Measurements from ENCODE around the gene HMGCL.
A peak's percentile ranks its signal among the peaks of the same experiment; 100 is the strongest.

HMGCL gene

GRCh38 chr1:23798662-23799142 is 26.5 kb downstream of the HMGCL start:
- Histone ChIP-seq H3K4me1 (ENCODE audit: control insufficient read depth, insufficient read depth, low read length) (peaks cover 3% of the 10 kb centered on the region; the same call in 1 of the 2 replicates), H3K4me3 (ENCODE audit: low read depth, low read length) (no peak overlapping the region), H3K36me3 (ENCODE audit: control insufficient read depth in 2 of 2, insufficient read depth in 1 of 2, low read length in 2 of 2) (peaks cover 0 to 67% of the 10 kb centered on the region in 2 experiments; a peak in 2 of 3 replicates), H3K9me3 (ENCODE audit: control insufficient read depth, insufficient read depth, low read depth, low read length) (no peaks in the 10 kb centered on the region), H3K27ac (ENCODE audit: extremely low read depth, low read depth, low read length) (no peak overlapping the region)
- ChIA-PET POLR2A (interaction anchor here (0.6 to 5.5 kb wide), 6 partner anchors 8 to 291 kb away, joined by 3 to 47 read pairs (median 7); partner anchors contain the start of genes ELOA, HMGCL, LYPLA2 and PITHD1), CTCF (interaction anchor here (0.6 to 5.6 kb wide), 6 partner anchors 8 to 360 kb away, joined by 3 to 52 read pairs (median 4); no protein-coding TSS in a partner anchor)
- TF ChIP-seq HOXD13 (CRISPR knock-in tag; IDR thresholded peaks at IDR 0.05; ENCODE audit: borderline replicate concordance) (no peak), SCRT2 (tag by site-specific recombination; IDR thresholded peaks at IDR 0.05) (peak; percentile 53), ZNF626 (tag by site-specific recombination; IDR thresholded peaks at IDR 0.05) (no peak)
- TF ChIP-seq, protein P1, sequence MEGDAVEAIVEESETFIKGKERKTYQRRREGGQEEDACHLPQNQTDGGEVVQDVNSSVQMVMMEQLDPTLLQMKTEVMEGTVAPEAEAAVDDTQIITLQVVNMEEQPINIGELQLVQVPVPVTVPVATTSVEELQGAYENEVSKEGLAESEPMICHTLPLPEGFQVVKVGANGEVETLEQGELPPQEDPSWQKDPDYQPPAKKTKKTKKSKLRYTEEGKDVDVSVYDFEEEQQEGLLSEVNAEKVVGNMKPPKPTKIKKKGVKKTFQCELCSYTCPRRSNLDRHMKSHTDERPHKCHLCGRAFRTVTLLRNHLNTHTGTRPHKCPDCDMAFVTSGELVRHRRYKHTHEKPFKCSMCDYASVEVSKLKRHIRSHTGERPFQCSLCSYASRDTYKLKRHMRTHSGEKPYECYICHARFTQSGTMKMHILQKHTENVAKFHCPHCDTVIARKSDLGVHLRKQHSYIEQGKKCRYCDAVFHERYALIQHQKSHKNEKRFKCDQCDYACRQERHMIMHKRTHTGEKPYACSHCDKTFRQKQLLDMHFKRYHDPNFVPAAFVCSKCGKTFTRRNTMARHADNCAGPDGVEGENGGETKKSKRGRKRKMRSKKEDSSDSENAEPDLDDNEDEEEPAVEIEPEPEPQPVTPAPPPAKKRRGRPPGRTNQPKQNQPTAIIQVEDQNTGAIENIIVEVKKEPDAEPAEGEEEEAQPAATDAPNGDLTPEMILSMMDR (tag by site-specific recombination; IDR thresholded peaks at IDR 0.05): peak; percentile 40; the same call in 1 of the 2 replicates

- H3K9me3 ChIP-seq (ENCODE audit: control insufficient read depth, insufficient read depth, low read depth, low read length): no peaks in the 10 kb centered on the region
- no peak overlapping the region for H3K4me3 ChIP-seq (ENCODE audit: low read depth, low read length)
- H3K27ac ChIP-seq (ENCODE audit: extremely low read depth, low read depth, low read length): no peak overlapping the region
- POLR2A ChIA-PET: interaction anchor here (0.6 to 5.5 kb wide), 6 partner anchors 7 to 243 kb away, joined by 3 to 47 read pairs (median 8); partner anchors contain the start of genes HMGCL, LYPLA2 and PITHD1
- TF ChIP-seq SALL2 (tag by site-specific recombination; IDR thresholded peaks at IDR 0.05; ENCODE audit: borderline replicate concordance): no peak
- no peak for TF ChIP-seq ZNF623 (tag by site-specific recombination; IDR thresholded peaks at IDR 0.05)
- TF ChIP-seq ZNF660 (tag by site-specific recombination; IDR thresholded peaks at IDR 0.05): no peak
- TF ChIP-seq ZNF639 (tag by site-specific recombination; IDR thresholded peaks at IDR 0.05): no peak
- no peak for TF ChIP-seq ZNF311 (tag by site-specific recombination; IDR thresholded peaks at IDR 0.05; ENCODE audit: borderline replicate concordance)
- TF ChIP-seq ZNF19 (tag by site-specific recombination; IDR thresholded peaks at IDR 0.05; ENCODE audit: low read depth): no peak
- TF ChIP-seq ZIC2 (tag by site-specific recombination; IDR thresholded peaks at IDR 0.05): no peak
- TF ChIP-seq ZNF184 (tag by site-specific recombination; IDR thresholded peaks at IDR 0.05): no peak
- TF ChIP-seq, protein P2, sequence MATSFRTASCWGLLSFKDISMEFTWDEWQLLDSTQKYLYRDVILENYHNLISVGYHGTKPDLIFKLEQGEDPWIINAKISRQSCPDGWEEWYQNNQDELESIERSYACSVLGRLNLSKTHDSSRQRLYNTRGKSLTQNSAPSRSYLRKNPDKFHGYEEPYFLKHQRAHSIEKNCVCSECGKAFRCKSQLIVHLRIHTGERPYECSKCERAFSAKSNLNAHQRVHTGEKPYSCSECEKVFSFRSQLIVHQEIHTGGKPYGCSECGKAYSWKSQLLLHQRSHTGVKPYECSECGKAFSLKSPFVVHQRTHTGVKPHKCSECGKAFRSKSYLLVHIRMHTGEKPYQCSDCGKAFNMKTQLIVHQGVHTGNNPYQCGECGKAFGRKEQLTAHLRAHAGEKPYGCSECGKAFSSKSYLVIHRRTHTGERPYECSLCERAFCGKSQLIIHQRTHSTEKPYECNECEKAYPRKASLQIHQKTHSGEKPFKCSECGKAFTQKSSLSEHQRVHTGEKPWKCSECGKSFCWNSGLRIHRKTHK (tag by site-specific recombination; IDR thresholded peaks at IDR 0.05): no peak
- no peak for TF ChIP-seq ZNF621 (tag by site-specific recombination; IDR thresholded peaks at IDR 0.05)
- TF ChIP-seq ZNF133 (tag by site-specific recombination; IDR thresholded peaks at IDR 0.05): no peak
- no peak for TF ChIP-seq ZNF114 (tag by site-specific recombination; IDR thresholded peaks at IDR 0.05)
- TF ChIP-seq, protein P3, sequence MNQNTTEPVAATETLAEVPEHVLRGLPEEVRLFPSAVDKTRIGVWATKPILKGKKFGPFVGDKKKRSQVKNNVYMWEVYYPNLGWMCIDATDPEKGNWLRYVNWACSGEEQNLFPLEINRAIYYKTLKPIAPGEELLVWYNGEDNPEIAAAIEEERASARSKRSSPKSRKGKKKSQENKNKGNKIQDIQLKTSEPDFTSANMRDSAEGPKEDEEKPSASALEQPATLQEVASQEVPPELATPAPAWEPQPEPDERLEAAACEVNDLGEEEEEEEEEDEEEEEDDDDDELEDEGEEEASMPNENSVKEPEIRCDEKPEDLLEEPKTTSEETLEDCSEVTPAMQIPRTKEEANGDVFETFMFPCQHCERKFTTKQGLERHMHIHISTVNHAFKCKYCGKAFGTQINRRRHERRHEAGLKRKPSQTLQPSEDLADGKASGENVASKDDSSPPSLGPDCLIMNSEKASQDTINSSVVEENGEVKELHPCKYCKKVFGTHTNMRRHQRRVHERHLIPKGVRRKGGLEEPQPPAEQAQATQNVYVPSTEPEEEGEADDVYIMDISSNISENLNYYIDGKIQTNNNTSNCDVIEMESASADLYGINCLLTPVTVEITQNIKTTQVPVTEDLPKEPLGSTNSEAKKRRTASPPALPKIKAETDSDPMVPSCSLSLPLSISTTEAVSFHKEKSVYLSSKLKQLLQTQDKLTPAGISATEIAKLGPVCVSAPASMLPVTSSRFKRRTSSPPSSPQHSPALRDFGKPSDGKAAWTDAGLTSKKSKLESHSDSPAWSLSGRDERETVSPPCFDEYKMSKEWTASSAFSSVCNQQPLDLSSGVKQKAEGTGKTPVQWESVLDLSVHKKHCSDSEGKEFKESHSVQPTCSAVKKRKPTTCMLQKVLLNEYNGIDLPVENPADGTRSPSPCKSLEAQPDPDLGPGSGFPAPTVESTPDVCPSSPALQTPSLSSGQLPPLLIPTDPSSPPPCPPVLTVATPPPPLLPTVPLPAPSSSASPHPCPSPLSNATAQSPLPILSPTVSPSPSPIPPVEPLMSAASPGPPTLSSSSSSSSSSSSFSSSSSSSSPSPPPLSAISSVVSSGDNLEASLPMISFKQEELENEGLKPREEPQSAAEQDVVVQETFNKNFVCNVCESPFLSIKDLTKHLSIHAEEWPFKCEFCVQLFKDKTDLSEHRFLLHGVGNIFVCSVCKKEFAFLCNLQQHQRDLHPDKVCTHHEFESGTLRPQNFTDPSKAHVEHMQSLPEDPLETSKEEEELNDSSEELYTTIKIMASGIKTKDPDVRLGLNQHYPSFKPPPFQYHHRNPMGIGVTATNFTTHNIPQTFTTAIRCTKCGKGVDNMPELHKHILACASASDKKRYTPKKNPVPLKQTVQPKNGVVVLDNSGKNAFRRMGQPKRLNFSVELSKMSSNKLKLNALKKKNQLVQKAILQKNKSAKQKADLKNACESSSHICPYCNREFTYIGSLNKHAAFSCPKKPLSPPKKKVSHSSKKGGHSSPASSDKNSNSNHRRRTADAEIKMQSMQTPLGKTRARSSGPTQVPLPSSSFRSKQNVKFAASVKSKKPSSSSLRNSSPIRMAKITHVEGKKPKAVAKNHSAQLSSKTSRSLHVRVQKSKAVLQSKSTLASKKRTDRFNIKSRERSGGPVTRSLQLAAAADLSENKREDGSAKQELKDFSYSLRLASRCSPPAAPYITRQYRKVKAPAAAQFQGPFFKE (tag by site-specific recombination; IDR thresholded peaks at IDR 0.05; ENCODE audit: borderline replicate concordance): no peak
- H3K36me3 ChIP-seq (ENCODE audit: control insufficient read depth in 2 of 2, insufficient read depth in 1 of 2, low read length in 2 of 2): peaks cover 0 to 73% of the 10 kb centered on the region in 2 experiments; a peak in 2 of 3 replicates
- H3K4me1 ChIP-seq (ENCODE audit: control insufficient read depth, insufficient read depth, low read length): peaks cover 3% of the 10 kb centered on the region; the same call in 1 of the 2 replicates
- CTCF ChIA-PET: interaction anchor here (0.9 to 5.6 kb wide), 5 partner anchors 8 to 112 kb away, joined by 3 to 52 read pairs (median 4); no protein-coding TSS in a partner anchor
Measured at GRCh38 chr1:23797478-23798448, 27.5 kb downstream of the HMGCL start.

Data from HEK293 (cell line).